Stimulated activated naive CD8-positive, alpha-beta T cell treated with anti-CD3 and anti-CD28 coated beads, Interleukin-15, amount 100 ng/mL, for 72 hours (primary cell): Measurements from ENCODE around the gene STX12.
"Not testable (repeated sequence)": the region's sequence is repeated elsewhere in the genome, so short reads cannot be mapped to it uniquely, and the experiment has no call there.

Source experiments
- ATAC-seq: fragments of 150-1000 bp; cut with Tn5 transposase; 2 replicates; pipeline ENCODE4 v1.10.0; 2021; ENCODE audit warnings: mild to moderate bottlenecking, moderate library complexity
- DNase-seq, 2 donors: peaks; one replicate each; pipeline ENCODE4 v3.0.0; 2021 to 2022
- H3K27ac Mint-ChIP-seq, 2 donors: one replicate each; pipeline ENCODE4 v1.8.0; 2022; ENCODE audit warnings: mild to moderate bottlenecking in 2 of 2, mixed read lengths in 2 of 2, moderate library complexity in 2 of 2
- H3K27me3 Mint-ChIP-seq: one replicate; pipeline ENCODE4 v1.8.0; 2022; ENCODE audit warnings: mixed read lengths
- H3K4me1 Mint-ChIP-seq: one replicate; pipeline ENCODE4 v1.8.0; 2022; ENCODE audit warnings: mild to moderate bottlenecking, mixed read lengths
- H3K4me3 Mint-ChIP-seq, 2 donors: one replicate each; pipeline ENCODE4 v1.8.0; 2022; ENCODE audit warnings: mild to moderate bottlenecking in 2 of 2, mixed read lengths in 2 of 2, moderate library complexity in 1 of 2
- H3K9me3 Mint-ChIP-seq, 2 donors: one replicate each; pipeline ENCODE4 v1.8.0; 2022; ENCODE audit warnings: mixed read lengths in 2 of 2

Gene STX12

DNA sequence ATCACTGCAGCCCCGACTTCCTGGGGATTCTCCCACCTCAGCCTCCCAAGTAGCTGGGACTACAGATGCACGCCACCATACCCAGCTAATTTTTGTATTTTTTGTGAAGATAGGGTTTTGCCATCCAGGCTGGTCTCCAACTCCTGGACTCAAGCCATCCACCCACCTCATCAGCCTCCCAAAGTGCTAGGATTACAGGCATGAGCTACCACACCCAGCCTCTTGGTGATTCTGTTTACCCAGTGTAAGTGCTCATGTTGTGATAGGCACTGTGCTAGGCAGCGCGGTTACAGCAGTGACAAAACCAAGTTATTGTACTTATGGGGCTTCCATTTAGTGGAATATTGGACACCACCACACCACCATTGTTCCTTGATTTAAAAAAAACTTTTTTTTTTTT is 9.7 kb upstream of the STX12 start:
- Mint-ChIP-seq H3K4me1 (no peaks in the 10 kb centered on the region), H3K27ac (no peak overlapping the region), H3K4me3 (no peak overlapping the region), H3K9me3 (no peaks in the 10 kb centered on the region), H3K27me3 (no peaks in the 10 kb centered on the region)
- ATAC-seq (no peak), DNase-seq (no peak)

DNA sequence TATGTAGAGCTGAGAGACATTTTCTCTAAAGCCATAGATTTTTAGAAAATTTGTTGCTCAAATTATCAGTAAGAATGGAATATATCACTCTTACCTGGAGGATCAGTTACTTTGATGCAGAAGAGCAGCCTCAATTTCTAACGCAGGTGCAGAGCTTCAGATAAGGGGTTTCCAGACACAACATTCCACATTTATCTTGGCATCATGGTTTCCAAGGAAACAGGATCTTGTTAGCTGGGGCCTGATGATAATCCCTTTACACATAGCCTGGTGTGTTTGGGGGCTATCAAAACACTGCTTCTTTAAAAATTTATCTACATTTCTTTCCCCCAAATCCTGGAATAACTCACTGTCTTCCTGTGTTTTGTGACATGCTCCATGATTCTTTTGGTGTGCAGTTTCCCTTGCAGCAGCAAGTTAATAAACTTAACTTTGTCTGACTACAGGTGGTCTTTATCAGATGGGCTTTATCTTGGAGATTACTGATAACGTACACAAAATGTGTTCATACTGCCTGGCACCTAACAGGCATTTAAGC is 2.7 kb upstream of the STX12 start:
- peaks cover 11% of the 10 kb centered on the region for H3K4me1 Mint-ChIP-seq
- H3K27me3 Mint-ChIP-seq = no peaks in the 10 kb centered on the region
- H3K9me3 Mint-ChIP-seq = no peaks in the 10 kb centered on the region
- ATAC-seq = no peak
- no peak overlapping the region for H3K27ac Mint-ChIP-seq
- H3K4me3 Mint-ChIP-seq = no peak overlapping the region
- no peak for DNase-seq

DNA sequence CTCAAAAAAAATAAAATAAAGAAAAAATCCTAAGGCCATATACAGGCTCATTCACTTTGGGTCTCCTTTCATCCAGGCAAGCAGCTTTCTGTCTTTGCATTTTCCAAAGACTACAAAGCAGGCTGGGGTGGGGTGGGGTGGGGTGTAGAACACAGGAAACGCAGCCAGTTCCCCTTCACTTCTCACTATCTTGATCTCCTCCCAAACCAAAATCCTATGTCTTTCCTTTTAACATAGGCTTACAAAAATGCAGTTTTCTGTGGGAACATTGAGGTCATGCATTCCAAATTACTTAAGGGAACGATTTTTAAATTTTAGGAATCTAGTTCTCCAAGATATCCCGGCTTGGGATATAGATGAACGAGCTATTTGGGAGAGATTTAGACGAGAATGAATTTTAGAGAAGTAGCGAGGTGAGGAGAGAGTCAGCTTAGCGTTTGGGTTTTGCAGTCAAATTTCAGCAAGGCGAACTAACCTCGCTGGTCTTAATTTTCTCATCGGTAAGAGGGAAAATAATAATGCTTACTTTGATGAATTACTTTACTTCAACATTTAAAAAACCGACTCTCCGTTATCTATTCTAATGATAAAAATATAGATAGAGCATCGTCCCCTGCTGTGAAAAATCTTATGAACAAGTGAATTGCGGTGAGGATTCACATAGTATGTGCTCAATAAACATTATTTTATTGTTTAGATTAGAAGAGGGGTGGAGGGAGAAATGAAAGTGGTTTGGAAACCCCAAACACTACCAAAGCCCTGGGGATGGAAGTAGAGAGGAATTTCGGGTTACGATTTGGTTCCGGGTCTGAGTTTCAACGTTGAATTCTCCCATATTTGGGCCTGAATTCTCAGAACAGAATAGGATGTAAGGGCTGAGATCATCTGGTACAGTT is 735 bp upstream of the STX12 start:
- ATAC-seq = no peak

DNA sequence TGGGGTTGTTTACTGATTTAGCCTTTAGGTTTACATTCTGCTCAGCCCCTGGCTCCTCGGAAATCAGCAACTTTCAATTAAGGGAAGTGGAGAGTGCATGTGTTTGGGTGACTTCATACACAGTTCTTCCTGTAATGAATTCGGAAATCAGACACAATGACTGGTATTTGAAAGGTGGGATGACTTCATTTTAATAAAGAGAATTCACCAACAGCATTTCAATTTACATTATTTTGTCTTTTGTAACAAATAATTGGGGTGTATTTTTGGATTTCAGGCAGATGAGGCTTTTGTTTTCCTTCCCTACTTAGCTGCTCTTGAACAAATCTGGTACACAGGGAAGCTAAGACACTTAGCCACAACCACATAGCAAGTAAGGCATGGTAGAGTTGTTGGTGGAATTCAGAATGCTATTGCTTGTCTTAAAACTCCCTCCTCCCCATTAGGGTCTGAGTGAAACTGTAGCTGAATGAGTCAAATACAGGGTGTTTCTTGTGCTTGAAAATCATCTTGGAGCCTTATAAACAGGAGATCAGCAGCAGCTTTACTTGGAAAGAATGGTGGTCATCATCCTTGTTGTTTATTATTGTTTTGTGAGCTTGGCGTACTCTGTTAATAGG is 917 bp downstream of the STX12 start:
- DNase-seq = no peak
- H3K27ac Mint-ChIP-seq = peak overlapping the region; percentile 96 to 97
- H3K9me3 Mint-ChIP-seq = no peaks in the 10 kb centered on the region
- no peaks in the 10 kb centered on the region for H3K27me3 Mint-ChIP-seq
- ATAC-seq = peak; percentile 7
- H3K4me1 Mint-ChIP-seq = peaks cover 22% of the 10 kb centered on the region
- peak overlapping the region; percentile 90 to 96 for H3K4me3 Mint-ChIP-seq

More for the DNA sequence above, 735 bp upstream of the STX12 start:
- DNase-seq = no peak
- peaks cover 22% of the 10 kb centered on the region for H3K4me1 Mint-ChIP-seq
- no peaks in the 10 kb centered on the region for H3K9me3 Mint-ChIP-seq
- peak overlapping the region; percentile 97 to 98 for H3K27ac Mint-ChIP-seq
- peak overlapping the region; percentile 90 to 96 for H3K4me3 Mint-ChIP-seq
- no peaks in the 10 kb centered on the region for H3K27me3 Mint-ChIP-seq

DNA sequence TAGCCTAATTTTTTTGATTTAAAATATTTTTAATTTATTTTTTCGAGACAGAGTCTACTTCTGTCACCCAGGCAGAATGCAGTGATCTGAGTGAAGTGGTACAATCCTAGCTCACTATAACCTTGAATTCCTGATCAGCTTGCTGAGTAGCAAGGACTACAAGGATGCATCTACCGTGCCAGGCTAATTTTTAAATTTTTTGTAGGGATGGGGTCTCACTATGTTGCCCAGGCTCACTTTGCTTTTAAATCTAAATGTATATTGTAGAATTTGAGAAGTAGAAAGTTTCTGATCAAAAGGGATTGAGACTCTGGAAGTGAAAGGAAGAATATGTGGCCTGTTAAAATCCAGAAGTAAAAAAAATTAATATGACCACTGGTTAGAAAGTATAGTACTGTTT is 1.6 kb downstream of the STX12 start:
- Mint-ChIP-seq H3K27ac (no peak overlapping the region), H3K27me3 (no peaks in the 10 kb centered on the region), H3K9me3 (no peaks in the 10 kb centered on the region), H3K4me3 (no peak overlapping the region), H3K4me1 (peaks cover 22% of the 10 kb centered on the region)
- DNase-seq (no peak), ATAC-seq (no peak)

DNA sequence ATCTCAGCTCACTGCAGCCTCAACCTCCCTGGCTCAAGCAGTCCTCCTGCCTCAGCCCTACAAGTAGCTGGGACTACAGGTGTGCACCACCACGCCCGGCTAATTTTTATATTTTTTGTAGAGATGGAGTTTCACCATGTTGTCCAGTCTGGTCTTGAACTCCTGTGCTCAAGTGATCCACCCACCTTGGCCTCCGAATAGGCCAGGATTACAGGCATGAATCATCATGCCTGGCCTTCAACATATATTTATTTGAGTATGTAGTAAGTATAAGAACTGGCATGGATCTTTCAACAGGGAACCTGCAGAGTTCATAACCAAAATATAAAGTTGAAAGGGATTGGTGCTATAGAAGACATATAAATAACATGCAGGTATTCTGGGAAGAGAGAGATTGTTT is 2.3 kb downstream of the STX12 start:
- not testable (repeated sequence) for H3K9me3 Mint-ChIP-seq, ATAC-seq, DNase-seq, H3K4me3 Mint-ChIP-seq, H3K27me3 Mint-ChIP-seq, H3K27ac Mint-ChIP-seq
- H3K4me1 Mint-ChIP-seq = peaks cover 22% of the 10 kb centered on the region

DNA sequence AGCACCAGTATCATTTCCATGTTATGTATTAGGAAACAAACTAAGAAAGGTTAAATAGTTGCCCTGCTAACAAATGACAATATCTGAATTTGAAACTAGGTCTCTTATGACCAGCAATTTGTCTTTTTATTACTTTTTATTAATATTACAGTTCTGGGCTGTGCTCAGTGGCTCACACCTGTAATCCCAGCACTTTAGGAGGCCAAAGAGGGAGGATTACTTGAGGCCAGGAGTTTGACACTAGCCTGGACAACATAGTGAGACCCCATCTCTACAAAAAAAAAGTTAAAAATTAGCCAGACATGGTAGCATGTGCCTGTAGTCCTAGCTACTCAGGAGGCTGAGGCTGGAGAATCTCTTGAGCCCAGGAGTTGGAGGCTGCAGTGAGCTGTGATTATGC is 3.3 kb downstream of the STX12 start:
- not testable (repeated sequence) for DNase-seq, H3K9me3 Mint-ChIP-seq, H3K27me3 Mint-ChIP-seq, H3K27ac Mint-ChIP-seq, H3K4me3 Mint-ChIP-seq, ATAC-seq
- peaks cover 22% of the 10 kb centered on the region for H3K4me1 Mint-ChIP-seq

DNA sequence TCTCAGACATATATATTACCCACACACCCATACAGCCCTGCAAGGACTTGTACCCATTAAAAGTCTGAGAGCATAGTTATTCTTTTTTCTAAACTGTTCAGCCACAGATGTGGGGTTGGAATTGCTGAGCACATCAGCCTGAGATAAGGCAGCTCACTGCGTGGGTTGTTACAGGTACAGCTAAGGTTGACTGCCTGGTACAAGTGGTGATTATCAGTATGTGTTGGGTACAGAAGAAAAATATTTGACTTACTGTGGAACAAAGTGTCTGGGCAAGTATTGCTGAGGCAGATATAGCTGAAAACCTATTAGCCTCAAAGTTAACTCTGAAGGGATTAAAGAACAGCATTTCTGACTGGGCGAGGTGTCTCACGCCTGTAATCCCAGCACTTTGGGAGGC is 5.0 kb downstream of the STX12 start:
- Mint-ChIP-seq H3K4me3 (no peak overlapping the region), H3K4me1 (peaks cover 18% of the 10 kb centered on the region), H3K27ac (no peak overlapping the region), H3K9me3 (no peaks in the 10 kb centered on the region), H3K27me3 (no peaks in the 10 kb centered on the region)
- DNase-seq = no peak
- no peak for ATAC-seq

DNA sequence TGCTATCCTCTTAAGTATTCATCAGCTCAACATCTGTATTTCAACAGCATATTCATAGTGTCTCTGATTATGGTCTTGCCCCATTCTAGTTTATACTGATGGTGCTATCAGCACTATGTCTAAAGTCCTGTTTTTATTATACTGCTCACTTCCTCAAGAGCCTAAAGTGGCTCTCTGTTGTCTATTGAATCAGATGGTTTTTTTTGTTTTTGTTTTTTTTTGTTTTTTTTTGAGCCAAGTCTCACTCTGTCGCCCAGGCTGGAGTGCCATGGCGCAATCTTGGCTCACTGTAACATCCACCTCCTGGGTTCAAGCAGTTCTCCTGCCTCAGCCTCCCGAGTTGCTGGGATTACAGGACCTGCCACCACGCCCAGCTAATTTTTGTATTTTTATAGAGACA is 6.1 kb downstream of the STX12 start:
- ATAC-seq (no peak), DNase-seq (no peak)
- H3K27ac Mint-ChIP-seq = no peak overlapping the region
- no peaks in the 10 kb centered on the region for H3K9me3 Mint-ChIP-seq
- no peaks in the 10 kb centered on the region for H3K27me3 Mint-ChIP-seq
- peaks cover 18% of the 10 kb centered on the region for H3K4me1 Mint-ChIP-seq
- H3K4me3 Mint-ChIP-seq = no peak overlapping the region

DNA sequence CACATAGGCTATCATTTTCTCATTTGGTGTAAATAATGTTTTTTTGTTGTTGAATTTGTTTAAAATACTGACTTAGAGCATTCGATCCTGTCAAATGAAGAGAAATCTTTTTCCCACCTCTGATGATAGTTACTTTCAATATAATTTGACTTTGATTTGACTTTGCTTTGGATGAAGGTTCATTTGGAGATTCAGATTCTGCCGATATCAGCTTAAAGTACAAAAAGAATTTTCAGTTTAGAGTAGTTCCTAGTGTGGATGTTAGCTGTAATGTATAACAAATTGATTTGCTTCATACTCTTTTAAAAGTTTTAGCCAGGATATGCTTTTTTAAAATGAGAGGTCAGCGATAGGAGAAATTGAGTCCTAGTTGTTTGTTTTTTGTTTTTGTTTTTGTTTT is 9.9 kb downstream of the STX12 start:
- DNase-seq = no peak
- no peak for ATAC-seq
- Mint-ChIP-seq H3K4me1 (peaks cover 15% of the 10 kb centered on the region), H3K4me3 (no peak overlapping the region), H3K27me3 (no peaks in the 10 kb centered on the region), H3K9me3 (no peaks in the 10 kb centered on the region), H3K27ac (peak overlapping the region in 1 of 2 donors; percentile 34)

DNA sequence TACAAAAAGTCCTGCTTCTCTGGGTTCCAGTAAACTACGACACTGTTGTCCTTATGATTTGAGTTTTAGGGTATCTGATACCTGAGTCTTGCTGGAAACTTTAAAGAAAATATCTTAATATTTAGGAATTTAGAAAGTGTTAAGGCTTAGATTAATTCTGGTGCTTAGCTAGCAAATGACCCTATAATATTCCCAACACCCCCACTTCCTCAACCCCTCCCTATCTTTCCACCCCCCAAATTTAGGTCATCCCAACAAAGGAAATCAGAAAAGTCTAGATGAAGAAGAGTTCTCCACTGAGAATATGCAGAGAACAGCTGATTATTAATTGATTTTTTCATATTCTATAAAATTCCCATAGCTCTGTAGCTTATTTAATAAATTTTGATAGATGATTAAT is 11.7 kb downstream of the STX12 start:
- Mint-ChIP-seq H3K4me3 (no peak overlapping the region), H3K27ac (no peak overlapping the region), H3K9me3 (no peaks in the 10 kb centered on the region), H3K4me1 (peaks cover 19% of the 10 kb centered on the region), H3K27me3 (no peaks in the 10 kb centered on the region)
- ATAC-seq = no peak
- DNase-seq = no peak

DNA sequence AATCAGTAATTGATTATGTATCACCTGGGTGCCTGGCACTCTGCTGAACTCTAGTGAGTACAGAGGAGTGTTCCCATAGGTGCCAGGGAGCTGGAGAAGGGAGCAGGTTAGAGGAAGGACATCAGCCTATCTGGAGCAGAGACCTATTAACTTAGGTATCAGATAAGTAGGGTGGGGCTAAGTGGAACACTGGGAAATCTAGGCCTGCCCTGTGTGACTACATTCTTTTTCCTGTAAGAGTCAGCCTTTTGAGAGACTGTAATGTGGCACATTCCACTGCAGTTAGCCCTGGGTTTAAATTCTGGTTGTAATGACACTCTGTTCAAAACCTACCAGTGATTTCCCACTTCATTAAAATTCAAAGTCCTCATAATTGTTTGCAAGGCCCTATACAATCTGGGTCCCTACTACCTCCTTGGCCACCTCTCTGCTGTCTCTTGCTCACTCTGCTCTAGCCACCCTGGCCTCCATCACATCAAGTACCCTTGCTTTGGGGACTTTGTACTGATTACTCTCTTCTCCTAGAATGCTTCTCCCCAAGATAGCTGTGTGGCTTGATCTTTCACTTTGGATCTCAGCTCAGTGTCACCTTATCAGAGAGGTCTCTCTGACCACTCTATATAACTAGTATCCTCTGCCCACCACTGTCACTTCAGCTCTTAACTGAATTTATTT is 12.9 kb downstream of the STX12 start:
- DNase-seq (no peak), ATAC-seq (no peak)
- H3K4me1 Mint-ChIP-seq = peaks cover 19% of the 10 kb centered on the region
- no peaks in the 10 kb centered on the region for H3K27me3 Mint-ChIP-seq
- H3K4me3 Mint-ChIP-seq = no peak overlapping the region
- peak overlapping the region; percentile 8 to 77 for H3K27ac Mint-ChIP-seq
- no peaks in the 10 kb centered on the region for H3K9me3 Mint-ChIP-seq

DNA sequence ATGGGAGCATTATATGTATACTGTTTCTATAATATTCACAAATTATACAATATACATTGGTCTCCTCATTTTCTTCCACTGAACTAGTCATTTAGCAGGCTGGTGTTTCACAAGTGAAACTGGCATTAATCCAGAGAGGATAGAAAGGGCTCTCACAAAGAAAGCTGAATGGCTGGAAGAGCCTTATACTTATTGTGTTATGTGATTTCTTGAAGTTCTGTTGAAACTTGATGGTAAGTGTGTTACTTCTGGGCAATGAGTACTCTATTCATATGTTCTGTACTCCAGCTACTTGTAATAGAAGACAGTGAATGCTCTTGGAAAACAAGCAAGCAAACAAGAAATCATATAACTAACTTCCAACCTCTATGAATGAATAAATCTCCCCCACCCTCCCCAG is 14.9 kb downstream of the STX12 start:
- Mint-ChIP-seq H3K9me3 (no peaks in the 10 kb centered on the region), H3K4me1 (peaks cover 13% of the 10 kb centered on the region), H3K27me3 (no peaks in the 10 kb centered on the region), H3K4me3 (no peak overlapping the region), H3K27ac (no peak overlapping the region)
- ATAC-seq = no peak
- no peak for DNase-seq

DNA sequence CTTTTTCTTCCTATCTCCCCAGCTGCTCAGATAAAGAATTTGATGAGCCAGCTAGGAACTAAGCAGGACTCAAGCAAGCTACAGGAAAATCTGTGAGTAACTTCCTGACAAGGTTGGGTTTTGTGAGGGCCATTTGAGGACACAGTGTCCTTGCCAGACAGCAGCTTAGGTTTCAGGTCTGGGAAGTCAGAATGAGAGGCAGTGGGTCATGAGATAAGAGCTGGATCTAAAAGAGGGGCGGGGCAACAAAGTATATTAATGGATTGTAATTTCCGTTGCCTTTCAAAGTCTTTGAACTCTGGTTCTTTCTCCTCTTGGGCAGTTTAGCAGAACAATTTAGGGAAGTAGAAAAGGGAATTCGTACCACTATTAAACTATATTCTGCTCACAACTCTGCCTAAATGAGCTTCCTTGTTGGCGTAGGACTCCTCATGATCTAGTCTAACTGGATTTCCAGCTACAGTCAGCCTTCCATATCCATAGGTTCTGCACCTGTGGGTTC is 16.6 kb downstream of the STX12 start:
- no peaks in the 10 kb centered on the region for H3K9me3 Mint-ChIP-seq
- no peak overlapping the region for H3K4me3 Mint-ChIP-seq
- no peaks in the 10 kb centered on the region for H3K27me3 Mint-ChIP-seq
- no peak overlapping the region for H3K27ac Mint-ChIP-seq
- ATAC-seq (no peak), DNase-seq (no peak)
- H3K4me1 Mint-ChIP-seq = peaks cover 13% of the 10 kb centered on the region

DNA sequence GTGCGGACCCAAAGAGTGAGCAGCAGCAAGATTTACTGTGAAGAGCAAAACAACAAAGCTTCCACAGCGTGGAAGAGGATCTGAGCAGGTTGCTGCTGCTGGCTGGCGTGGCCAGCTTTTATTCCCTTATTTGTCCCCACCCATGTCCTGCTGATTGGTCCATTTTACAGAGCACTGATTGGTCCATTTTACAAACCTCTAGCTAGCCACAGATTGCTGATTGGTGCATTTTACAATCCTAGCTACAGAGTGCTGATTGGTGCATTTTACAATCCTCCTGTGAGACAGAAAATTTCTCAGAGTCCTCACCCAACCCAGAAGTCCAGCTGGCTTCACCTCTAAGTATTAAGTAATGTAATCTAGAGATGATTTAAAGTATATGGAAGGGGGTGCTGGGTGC is 17.3 kb downstream of the STX12 start:
- H3K4me3 Mint-ChIP-seq, DNase-seq, H3K27me3 Mint-ChIP-seq, H3K27ac Mint-ChIP-seq, ATAC-seq, H3K9me3 Mint-ChIP-seq: not testable (repeated sequence)
- peaks cover 13% of the 10 kb centered on the region for H3K4me1 Mint-ChIP-seq

DNA sequence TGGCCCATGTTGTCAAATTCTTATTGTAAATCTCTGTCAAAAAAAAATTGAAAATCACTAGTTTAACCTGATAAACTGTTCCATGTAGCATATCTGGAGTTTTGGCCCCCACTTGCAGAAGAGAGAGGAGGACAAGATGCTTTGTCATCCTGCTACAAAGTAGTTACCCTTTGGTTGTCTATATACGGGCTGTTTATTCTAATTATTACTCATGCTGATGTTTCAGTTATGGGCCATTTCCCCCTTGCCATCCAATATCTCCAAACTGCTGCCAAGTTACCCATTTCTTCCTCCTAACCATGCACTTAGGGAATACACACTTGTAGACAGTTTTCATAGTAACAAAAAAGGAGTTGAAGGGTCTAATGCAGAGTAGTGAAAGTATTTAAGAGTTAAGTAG is 22.6 kb downstream of the STX12 start:
- no peaks in the 10 kb centered on the region for H3K27me3 Mint-ChIP-seq
- no peak for ATAC-seq
- no peaks in the 10 kb centered on the region for H3K4me1 Mint-ChIP-seq
- peak overlapping the region in 1 of 2 donors; percentile 77 for H3K27ac Mint-ChIP-seq
- H3K4me3 Mint-ChIP-seq = no peak overlapping the region
- no peaks in the 10 kb centered on the region for H3K9me3 Mint-ChIP-seq
- DNase-seq = no peak
